Thymus (tissue), 14 donors: Measurements from ENCODE around the gene CCDC159. TPM values are rescaled to one million over a fixed set of nuclear protein-coding genes. Genes with fewer than 3 reads are reported as not detected.
"Not testable (repeated sequence)": the region's sequence is repeated elsewhere in the genome, so short reads cannot be mapped to it uniquely, and the experiment has no call there.

Source experiments
- DNase-seq, 9 donors: peaks; one replicate each; pipeline ENCODE4 v3.0.0-alpha.2; 2013; ENCODE audit warnings: low spot score in 9 of 9, low read depth in 6 of 9, missing footprints in 1 of 9
- H3K27ac ChIP-seq, 2 donors: one replicate each; pipeline ENCODE4 v1.5.1; 2013; ENCODE audit warnings: control low read depth in 1 of 2, low read depth in 1 of 2, low read length in 1 of 2, mild to moderate bottlenecking in 1 of 2, moderate library complexity in 1 of 2
- H3K27me3 ChIP-seq, 2 donors: one replicate each; pipeline ENCODE4 v1.5.1; 2013; ENCODE audit warnings: low read length in 1 of 2; ENCODE audit not compliant: control insufficient read depth in 2 of 2, insufficient read depth in 1 of 2
- H3K36me3 ChIP-seq, 2 donors: one replicate each; pipeline ENCODE4 v1.5.1; 2013; ENCODE audit warnings: low read length in 1 of 2, mild to moderate bottlenecking in 1 of 2, moderate library complexity in 1 of 2; ENCODE audit not compliant: control insufficient read depth in 2 of 2, insufficient read depth in 2 of 2
- H3K4me1 ChIP-seq, 2 donors: one replicate each; pipeline ENCODE4 v1.5.1; 2013; ENCODE audit warnings: low read length in 2 of 2; ENCODE audit not compliant: control insufficient read depth in 2 of 2, insufficient read depth in 2 of 2
- H3K4me3 ChIP-seq, 2 donors: one replicate each; pipeline ENCODE4 v1.5.1; 2013; ENCODE audit warnings: low read length in 2 of 2, control low read depth in 1 of 2, mild to moderate bottlenecking in 1 of 2
- H3K9me3 ChIP-seq, 2 donors: one replicate each; pipeline ENCODE4 v1.5.1; 2013; ENCODE audit warnings: low read length in 1 of 2, mild to moderate bottlenecking in 1 of 2; ENCODE audit not compliant: control insufficient read depth in 2 of 2, insufficient read depth in 1 of 2
- WGBS: extraction: QIAGEN DNeasy Blood & Tissue Kit; methylation state at CpG from one replicate; pipeline ENCODE4 v1.1.7; 2013; 5-methylcytosine and 5-hydroxymethylcytosine counted together
- long read RNA-seq, 10 donors: transcript quantifications; one replicate each; lab custom pipeline, GENCODE V29; 2026
- polyA plus RNA-seq: library from polyadenylated mRNA; stranded (reverse); fragments of 200-250 nt; gene quantifications from one replicate; pipeline ENCODE4 v1.2.3, GENCODE V29; 2013
- total RNA-seq: library from RNA; stranded (reverse); fragments of 120-200 nt; gene quantifications from one replicate; pipeline ENCODE4 v1.2.4, GENCODE V29; 2013
- donor health status: healthy.

CCDC159 gene
- 9.4 TPM for total RNA-seq
- polyA plus RNA-seq, result 56.9 TPM
- long read RNA-seq, donor 1, result 0 reads
- long read RNA-seq, donor 2, result 0 reads
- long read RNA-seq, donor 3, result 0 reads
- long read RNA-seq, donor 4, partial matches to known transcripts, result 0 of 1 reads
- long read RNA-seq, donor 4, other reads (novel, unspliced or antisense), result 0 of 1 reads
- long read RNA-seq, donor 5, partial matches to known transcripts, result 0 of 6 reads
- long read RNA-seq, donor 5, other reads (novel, unspliced or antisense), result 0 of 6 reads
- long read RNA-seq, donor 6, partial matches to known transcripts, result 0 of 2 reads
- long read RNA-seq, donor 6, other reads (novel, unspliced or antisense), result 0 of 2 reads
- long read RNA-seq, donor 7, result 0 reads
- long read RNA-seq, donor 8, result 0 reads
- long read RNA-seq, donor 9, partial matches to known transcripts, result 0 of 1 reads
- long read RNA-seq, donor 9, other reads (novel, unspliced or antisense), result 0 of 1 reads
- long read RNA-seq, donor 10, partial matches to known transcripts, result 0 of 1 reads
- long read RNA-seq, donor 10, other reads (novel, unspliced or antisense), result 0 of 1 reads

GRCh38 chr19:11346104-11346940, at the start of gene CCDC159, which contains the start of gene TMEM205:
TSS of gene CCDC159 (plus strand) at chr19:11346519. CDS start at chr19:11346607, 88 bp downstream.
TSS of gene TMEM205 (minus strand) at chr19:11346268. CDS start at chr19:11345619, 649 bp downstream.
- Histone ChIP-seq H3K36me3 (peaks cover 3 to 7% of the 10 kb centered on the region in 2 donors), H3K27me3 (no peaks in the 10 kb centered on the region), H3K27ac (peak within 1 kb of the TSS; percentile 77 to 96), H3K4me1 (peaks cover 16 to 40% of the 10 kb centered on the region in 2 donors), H3K4me3 (peak within 1 kb of the TSS; percentile 79 to 95), H3K9me3 (peaks cover 4 to 21% of the 10 kb centered on the region in 2 donors)
- peak; percentile 93 to 100 (median 98) for DNase-seq
- WGBS, result under 1% methylated on average over 50 of the region's 50 CpGs

- Histone ChIP-seq H3K36me3 (no peaks in the 10 kb centered on the region), H3K27ac (no peak overlapping the region), H3K9me3 (no peaks in the 10 kb centered on the region), H3K4me3 (no peak overlapping the region), H3K4me1 (no peaks in the 10 kb centered on the region), H3K27me3 (peaks cover 0 to 3% of the 10 kb centered on the region in 2 donors)
- WGBS, result 84% methylated on average over 8 of the region's 8 CpGs
- no peak for DNase-seq
Observed at GRCh38 chr19:11299946-11300810, 46.1 kb upstream of the CCDC159 start.

- Histone ChIP-seq H3K36me3 (no peaks in the 10 kb centered on the region), H3K27me3 (peaks cover 0 to under 1% of the 10 kb centered on the region in 2 donors), H3K4me3 (no peak overlapping the region), H3K9me3 (no peaks in the 10 kb centered on the region), H3K4me1 (no peaks in the 10 kb centered on the region), H3K27ac (no peak overlapping the region)
- WGBS, result 96% methylated on average over 11 of the region's 11 CpGs
- no peak for DNase-seq
Observed at GRCh38 chr19:11300811-11301120, 45.6 kb upstream of the CCDC159 start.

- no peak overlapping the region for H3K27ac ChIP-seq
- DNase-seq, result no peak
- H3K27me3 ChIP-seq, result no peaks in the 10 kb centered on the region
- no peaks in the 10 kb centered on the region for H3K36me3 ChIP-seq
- no peaks in the 10 kb centered on the region for H3K9me3 ChIP-seq
- no peak overlapping the region for H3K4me3 ChIP-seq
- H3K4me1 ChIP-seq, result no peaks in the 10 kb centered on the region
- 97% methylated on average over 5 of the region's 5 CpGs for WGBS
Observed at GRCh38 chr19:11304936-11305335, 41.4 kb upstream of the CCDC159 start.

GRCh38 chr19:11306337-11306736, 40.0 kb upstream of the CCDC159 start:
- Histone ChIP-seq H3K27me3 (no peaks in the 10 kb centered on the region), H3K27ac (no peak overlapping the region), H3K9me3 (no peaks in the 10 kb centered on the region), H3K4me1 (no peaks in the 10 kb centered on the region), H3K4me3 (no peak overlapping the region), H3K36me3 (no peaks in the 10 kb centered on the region)
- 93% methylated on average over 9 of the region's 9 CpGs for WGBS
- DNase-seq, result no peak

GRCh38 chr19:11320278-11320995, 25.9 kb upstream of the CCDC159 start:
- H3K27ac ChIP-seq, H3K9me3 ChIP-seq, H3K36me3 ChIP-seq, DNase-seq, H3K4me3 ChIP-seq, H3K27me3 ChIP-seq: not testable (repeated sequence)
- 39% methylated on average over 9 of the region's 9 CpGs for WGBS
- H3K4me1 ChIP-seq, result peaks cover 16 to 47% of the 10 kb centered on the region in 2 donors

- 76% methylated on average over 14 of the region's 14 CpGs for WGBS
- H3K4me1 ChIP-seq, result peaks cover 16 to 52% of the 10 kb centered on the region in 2 donors
- no peaks in the 10 kb centered on the region for H3K27me3 ChIP-seq
- no peaks in the 10 kb centered on the region for H3K9me3 ChIP-seq
- H3K4me3 ChIP-seq, result no peak overlapping the region
- DNase-seq, result no peak
- H3K27ac ChIP-seq, result peak overlapping the region in 1 of 2 donors; percentile 98
- H3K36me3 ChIP-seq, result peaks cover 4 to 5% of the 10 kb centered on the region in 2 donors
Observed at GRCh38 chr19:11321191-11322126, 24.9 kb upstream of the CCDC159 start.
